MM.1S (cell line): ENCODE data around the gene PRKCB.

Source experiments
- EZH2 ChIP-seq: fragments of 300-600 bp; sonication (generic); optimal IDR thresholded peaks from 2 replicates; pipeline ENCODE3; 2017; ENCODE audit warnings: low read depth, mild to moderate bottlenecking, antibody characterized with exemption, low read length, mixed read lengths
- EZH2phosphoT487 ChIP-seq: fragments of 300-600 bp; sonication (generic); IDR thresholded peaks from 2 replicates; pipeline ENCODE4 v1.6.1; 2018; ENCODE audit warnings: antibody characterized with exemption, low read length
- TF ChIP-seq, protein P1 (sequence below): fragments of 300-600 bp; sonication (generic); IDR thresholded peaks from 2 replicates; pipeline ENCODE4 v1.5.1; 2016; ENCODE audit warnings: antibody characterized with exemption, low read length, mixed read lengths

DNA sequence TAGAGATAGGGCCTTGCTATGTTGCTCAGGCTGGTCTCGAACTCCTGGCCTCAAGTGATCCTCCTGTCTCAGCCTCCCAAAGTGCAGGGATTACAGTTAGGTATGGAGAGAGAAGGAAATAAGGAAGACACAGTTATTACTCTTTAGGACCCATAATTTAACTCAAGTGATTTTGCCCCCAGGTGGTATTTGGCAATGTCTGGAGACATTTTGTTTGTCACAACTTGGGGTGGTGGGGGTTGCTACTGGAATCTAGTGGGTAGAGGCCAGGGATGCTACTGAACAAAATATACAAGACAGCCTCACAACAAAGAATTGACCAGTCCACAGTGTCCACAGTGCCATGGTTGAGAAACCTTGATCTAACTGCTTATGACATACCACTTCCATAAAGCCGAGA lies 64.1 kb downstream of the PRKCB start:
- no peak for TF ChIP-seq EZH2
- TF ChIP-seq, protein P1, sequence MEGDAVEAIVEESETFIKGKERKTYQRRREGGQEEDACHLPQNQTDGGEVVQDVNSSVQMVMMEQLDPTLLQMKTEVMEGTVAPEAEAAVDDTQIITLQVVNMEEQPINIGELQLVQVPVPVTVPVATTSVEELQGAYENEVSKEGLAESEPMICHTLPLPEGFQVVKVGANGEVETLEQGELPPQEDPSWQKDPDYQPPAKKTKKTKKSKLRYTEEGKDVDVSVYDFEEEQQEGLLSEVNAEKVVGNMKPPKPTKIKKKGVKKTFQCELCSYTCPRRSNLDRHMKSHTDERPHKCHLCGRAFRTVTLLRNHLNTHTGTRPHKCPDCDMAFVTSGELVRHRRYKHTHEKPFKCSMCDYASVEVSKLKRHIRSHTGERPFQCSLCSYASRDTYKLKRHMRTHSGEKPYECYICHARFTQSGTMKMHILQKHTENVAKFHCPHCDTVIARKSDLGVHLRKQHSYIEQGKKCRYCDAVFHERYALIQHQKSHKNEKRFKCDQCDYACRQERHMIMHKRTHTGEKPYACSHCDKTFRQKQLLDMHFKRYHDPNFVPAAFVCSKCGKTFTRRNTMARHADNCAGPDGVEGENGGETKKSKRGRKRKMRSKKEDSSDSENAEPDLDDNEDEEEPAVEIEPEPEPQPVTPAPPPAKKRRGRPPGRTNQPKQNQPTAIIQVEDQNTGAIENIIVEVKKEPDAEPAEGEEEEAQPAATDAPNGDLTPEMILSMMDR = no peak
- TF ChIP-seq EZH2phosphoT487 = no peak
